Nephron (organoid): ENCODE results near the gene ARMH1.

Experiments used
- H3K27ac Mint-ChIP-seq, 3 experiments: 2 replicates each; pipeline ENCODE4 v1.8.0; 2020; ENCODE audit warnings: mixed read lengths in 3 of 3, mild to moderate bottlenecking in 2 of 3, moderate library complexity in 1 of 3
- H3K27me3 Mint-ChIP-seq: 2 replicates; pipeline ENCODE4 v1.8.0; 2021; ENCODE audit warnings: low read depth, mild to moderate bottlenecking, moderate library complexity, mixed read lengths
- H3K36me3 Mint-ChIP-seq: 2 replicates; pipeline ENCODE4 v1.8.0; 2020; ENCODE audit warnings: low read depth, mixed read lengths
- H3K4me1 Mint-ChIP-seq: 2 replicates; pipeline ENCODE4 v1.8.0; 2020; ENCODE audit warnings: mixed read lengths
- H3K4me3 Mint-ChIP-seq, 3 experiments: 2 replicates each; pipeline ENCODE4 v1.8.0; 2020; ENCODE audit warnings: mild to moderate bottlenecking in 3 of 3, mixed read lengths in 3 of 3, moderate library complexity in 2 of 3
- H3K9me3 Mint-ChIP-seq: 2 replicates; pipeline ENCODE4 v1.8.0; 2020; ENCODE audit warnings: mixed read lengths
- CTCF ChIP-seq, 3 experiments: fragments of 200-600 bp; sonication (generic); IDR thresholded peaks; one replicate each; pipeline ENCODE4 v1.5.0; 2021; ENCODE audit warnings: antibody characterized with exemption in 3 of 3; ENCODE audit not compliant: unreplicated experiment in 3 of 3

Gene ARMH1

DNA sequence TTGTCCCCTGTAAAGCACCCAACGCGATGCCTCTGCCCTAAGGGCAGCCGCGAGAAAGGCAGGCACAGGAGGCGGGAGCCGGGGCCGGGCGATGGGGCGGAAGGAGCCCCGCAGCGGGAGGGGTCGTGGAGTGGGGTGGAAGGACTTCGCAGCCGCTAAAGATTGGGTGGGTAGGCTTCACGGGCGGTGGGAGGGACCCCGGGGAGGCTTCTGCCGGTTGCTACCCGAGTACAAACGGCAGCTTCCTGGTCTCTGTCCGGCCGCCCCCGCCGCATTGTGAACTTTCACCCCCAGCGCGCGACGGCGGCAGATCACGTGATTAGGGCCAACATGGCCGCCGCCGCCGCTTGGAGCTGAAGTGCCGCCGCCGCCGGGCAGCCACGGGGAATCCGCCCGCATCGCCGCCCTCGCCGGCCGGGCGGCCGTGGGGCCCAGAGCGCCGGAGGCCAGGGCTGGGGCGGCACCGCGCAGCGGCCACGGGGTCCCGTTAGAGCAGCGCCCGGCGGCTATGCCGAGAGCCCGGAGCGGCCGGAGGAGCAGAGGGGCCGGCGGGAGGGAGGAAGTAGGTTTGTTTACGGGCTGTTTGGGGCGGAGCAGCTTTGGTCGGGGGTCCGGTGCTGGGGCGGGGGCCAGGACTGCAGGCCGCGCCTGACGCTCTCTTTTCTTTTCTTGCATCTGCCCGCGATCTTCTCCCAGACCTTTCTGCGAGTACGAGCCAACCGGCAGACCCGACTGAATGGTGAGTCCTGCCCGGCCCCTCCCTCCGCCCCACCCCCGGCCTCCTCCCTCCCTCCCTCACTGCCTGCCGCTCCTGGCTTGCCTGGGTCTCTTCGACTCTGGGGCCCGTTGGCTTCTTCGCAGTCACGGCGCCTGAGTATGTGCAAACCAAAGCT is 42.6 kb upstream of the ARMH1 start:
- TF ChIP-seq CTCF (IDR thresholded peaks at IDR 0.05; ENCODE audit: unreplicated experiment in 3 of 3) = no peak

GRCh38 chr1:44632598-44632997 is 41.9 kb upstream of the ARMH1 start:
- no peak for TF ChIP-seq CTCF (IDR thresholded peaks at IDR 0.05; ENCODE audit: unreplicated experiment in 3 of 3)
- H3K27ac Mint-ChIP-seq = peak overlapping the region; percentile 81 to 99 (median 91)

More for the DNA sequence above, 42.6 kb upstream of the ARMH1 start:
- H3K4me3 Mint-ChIP-seq = peak overlapping the region; percentile 73 to 93 (median 93)
- H3K4me1 Mint-ChIP-seq = peaks cover 53% of the 10 kb centered on the region
- no peaks in the 10 kb centered on the region for H3K9me3 Mint-ChIP-seq
- H3K27me3 Mint-ChIP-seq = no peaks in the 10 kb centered on the region
- peaks cover 39% of the 10 kb centered on the region for H3K36me3 Mint-ChIP-seq
- peak overlapping the region; percentile 81 to 99 (median 91) for H3K27ac Mint-ChIP-seq

DNA sequence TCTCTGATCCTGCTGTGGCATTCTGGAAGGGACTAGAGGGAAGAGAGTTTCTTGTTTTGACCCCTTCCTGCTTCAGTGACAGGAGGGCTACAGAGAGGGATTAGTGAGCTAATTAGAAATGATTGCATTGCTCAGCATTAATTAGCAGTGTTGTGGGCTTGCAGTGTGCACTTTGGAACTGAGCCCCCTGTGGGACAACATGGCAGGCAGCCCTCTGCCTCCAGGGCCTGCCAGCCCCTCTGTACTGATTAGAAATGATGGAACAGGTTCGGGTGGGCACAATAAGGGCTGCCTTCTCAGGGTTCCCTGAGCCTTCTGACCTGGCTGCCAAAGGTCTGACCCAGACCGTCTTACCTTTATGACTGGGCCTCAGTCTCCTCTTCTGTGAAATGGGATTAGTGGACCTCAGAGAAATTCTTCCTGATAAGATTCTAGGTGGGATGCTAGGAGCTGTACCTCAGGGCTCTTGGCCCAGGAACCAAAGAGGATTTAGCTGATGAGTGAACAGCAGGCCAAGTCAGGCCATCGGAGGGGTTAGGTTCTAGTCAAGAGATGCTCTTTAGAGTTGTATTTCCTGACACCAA is 39.8 kb upstream of the ARMH1 start:
- no peak for TF ChIP-seq CTCF (IDR thresholded peaks at IDR 0.05; ENCODE audit: unreplicated experiment in 3 of 3)
- Mint-ChIP-seq H3K27me3 (no peaks in the 10 kb centered on the region), H3K4me3 (peak overlapping the region; percentile 64 to 93 (median 70)), H3K9me3 (no peaks in the 10 kb centered on the region), H3K4me1 (peaks cover 70% of the 10 kb centered on the region), H3K27ac (peak overlapping the region in 1 of 3 experiments; percentile 1), H3K36me3 (peaks cover 62% of the 10 kb centered on the region)

More at GRCh38 chr1:44632598-44632997, 41.9 kb upstream of the ARMH1 start:
- H3K27me3 Mint-ChIP-seq = no peaks in the 10 kb centered on the region
- peaks cover 60% of the 10 kb centered on the region for H3K4me1 Mint-ChIP-seq
- peak overlapping the region; percentile 73 to 93 (median 93) for H3K4me3 Mint-ChIP-seq
- peaks cover 45% of the 10 kb centered on the region for H3K36me3 Mint-ChIP-seq
- H3K9me3 Mint-ChIP-seq = no peaks in the 10 kb centered on the region

- H3K9me3 Mint-ChIP-seq = no peaks in the 10 kb centered on the region
- no peak overlapping the region for H3K27ac Mint-ChIP-seq
- peaks cover 69% of the 10 kb centered on the region for H3K4me1 Mint-ChIP-seq
- H3K27me3 Mint-ChIP-seq = no peaks in the 10 kb centered on the region
- peaks cover 64% of the 10 kb centered on the region for H3K36me3 Mint-ChIP-seq
- H3K4me3 Mint-ChIP-seq = no peak overlapping the region
- TF ChIP-seq CTCF (IDR thresholded peaks at IDR 0.05; ENCODE audit: unreplicated experiment in 3 of 3) = no peak
Observed at GRCh38 chr1:44635439-44635838, 39.1 kb upstream of the ARMH1 start.

DNA sequence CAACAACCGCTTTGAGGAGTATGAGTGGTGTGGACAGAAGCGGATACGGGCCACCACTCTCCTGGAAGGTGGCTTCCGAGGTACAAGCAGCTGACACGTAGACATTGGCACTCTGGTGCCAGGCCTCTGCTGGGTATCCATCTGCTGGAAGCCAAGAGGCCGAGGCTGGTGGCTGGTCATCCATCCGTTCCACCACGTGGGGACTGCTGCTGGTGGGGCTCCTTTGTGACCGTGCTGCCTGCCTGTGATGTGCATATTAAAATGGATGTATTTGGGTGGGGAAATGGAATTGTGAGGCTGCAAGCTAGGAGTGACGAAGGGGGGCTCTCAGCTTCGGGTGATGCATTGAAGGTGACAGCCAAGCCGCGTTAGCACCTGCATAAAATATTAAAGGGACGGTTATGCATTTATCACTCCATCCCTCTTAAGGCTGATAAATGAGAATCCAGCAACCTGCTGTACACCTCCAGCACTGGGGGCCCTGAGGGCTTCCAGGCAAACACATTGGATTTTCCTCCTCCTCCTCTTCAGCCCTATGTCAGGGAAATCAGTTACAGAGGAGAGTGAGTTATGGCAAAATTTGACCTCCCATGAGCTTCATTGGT is 38.3 kb upstream of the ARMH1 start:
- Mint-ChIP-seq H3K27ac (no peak overlapping the region), H3K9me3 (no peaks in the 10 kb centered on the region), H3K36me3 (peaks cover 71% of the 10 kb centered on the region), H3K27me3 (peaks cover 2% of the 10 kb centered on the region), H3K4me3 (no peak overlapping the region), H3K4me1 (peaks cover 64% of the 10 kb centered on the region)
- no peak for TF ChIP-seq CTCF (IDR thresholded peaks at IDR 0.05; ENCODE audit: unreplicated experiment in 3 of 3)
